Measurements from ENCODE around the gene SPRYD3.

Gene SPRYD3

GRCh38 chr12:53014709-53015108 lies 64.5 kb downstream of the SPRYD3 start:
- DNase-seq (ENCODE audit: low read depth): no peak

All from activated T-cell treated with anti-CD3 and anti-CD28 coated beads for 24 hours (primary cell).